MM.1S (cell line): ENCODE measurements around the gene RWDD1.

Experiments used
- CTCF ChIP-seq: fragments of 300-600 bp; sonication (generic); IDR thresholded peaks from 2 replicates; pipeline ENCODE4 v1.5.1; 2016; ENCODE audit warnings: antibody characterized with exemption, low read length, mixed read lengths
- EZH2 ChIP-seq: fragments of 300-600 bp; sonication (generic); optimal IDR thresholded peaks from 2 replicates; pipeline ENCODE3; 2017; ENCODE audit warnings: low read depth, mild to moderate bottlenecking, antibody characterized with exemption, low read length, mixed read lengths
- EZH2phosphoT487 ChIP-seq: fragments of 300-600 bp; sonication (generic); IDR thresholded peaks from 2 replicates; pipeline ENCODE4 v1.6.1; 2018; ENCODE audit warnings: antibody characterized with exemption, low read length

- no peak for TF ChIP-seq CTCF
- no peak for TF ChIP-seq EZH2phosphoT487
- TF ChIP-seq EZH2: no peak
Observed at GRCh38 chr6:116564921-116565872, 6.1 kb upstream of the RWDD1 start.
